KMS-11 (cell line): ENCODE measurements around the gene ARSK.

ENCODE experiments used
- H2AFZ ChIP-seq: fragments of 200-600 bp; sonication (generic); 2 replicates; pipeline ENCODE4 v1.6.1; 2016; ENCODE audit warnings: antibody characterized with exemption, mixed run types, low read depth
- H3K27ac ChIP-seq: fragments of 200-600 bp; sonication (generic); 2 replicates; pipeline ENCODE4 v1.6.1; 2016; ENCODE audit warnings: mild to moderate bottlenecking, mixed run types
- H3K27me3 ChIP-seq: fragments of 200-600 bp; sonication (generic); 2 replicates; pipeline ENCODE4 v1.6.1; 2017; ENCODE audit warnings: mild to moderate bottlenecking, low read depth, mixed run types, moderate library complexity; ENCODE audit not compliant: insufficient read depth
- H3K36me3 ChIP-seq: fragments of 200-600 bp; sonication (generic); 2 replicates; pipeline ENCODE4 v1.6.1; 2017; ENCODE audit warnings: mild to moderate bottlenecking, mixed run types; ENCODE audit not compliant: insufficient read depth
- H3K4me1 ChIP-seq: fragments of 200-600 bp; sonication (generic); 2 replicates; pipeline ENCODE4 v1.6.1; 2016; ENCODE audit warnings: mild to moderate bottlenecking, low read depth, mixed run types; ENCODE audit not compliant: poor library complexity, severe bottlenecking
- H3K4me2 ChIP-seq: fragments of 200-600 bp; sonication (generic); 2 replicates; pipeline ENCODE4 v1.7.0; 2016; ENCODE audit warnings: mild to moderate bottlenecking, mixed run types
- H3K4me3 ChIP-seq: fragments of 200-600 bp; sonication (generic); IDR thresholded peaks from 2 replicates; pipeline ENCODE4 v1.6.1; 2017; ENCODE audit warnings: low read depth, low read length, mixed read lengths; ENCODE audit not compliant: insufficient read depth
- H3K79me2 ChIP-seq: fragments of 200-600 bp; sonication (generic); 2 replicates; pipeline ENCODE4 v1.6.1; 2016; ENCODE audit warnings: low read depth, mixed run types; ENCODE audit not compliant: insufficient read depth
- H3K9ac ChIP-seq: fragments of 200-600 bp; sonication (generic); 2 replicates; pipeline ENCODE4 v1.6.1; 2016; ENCODE audit warnings: mild to moderate bottlenecking, mixed run types
- H4K20me1 ChIP-seq: fragments of 200-600 bp; sonication (generic); 2 replicates; pipeline ENCODE4 v1.6.1; 2016; ENCODE audit warnings: mild to moderate bottlenecking, mixed run types; ENCODE audit not compliant: insufficient read depth
- TF ChIP-seq, protein P1 (sequence below): fragments of 200-600 bp; sonication (generic); conservative IDR thresholded peaks from 2 replicates; pipeline ENCODE4 v1.6.1; 2017; ENCODE audit warnings: low read depth, mild to moderate bottlenecking, antibody characterized with exemption, low read length, moderate library complexity, mixed read lengths

The ARSK gene, protein sequence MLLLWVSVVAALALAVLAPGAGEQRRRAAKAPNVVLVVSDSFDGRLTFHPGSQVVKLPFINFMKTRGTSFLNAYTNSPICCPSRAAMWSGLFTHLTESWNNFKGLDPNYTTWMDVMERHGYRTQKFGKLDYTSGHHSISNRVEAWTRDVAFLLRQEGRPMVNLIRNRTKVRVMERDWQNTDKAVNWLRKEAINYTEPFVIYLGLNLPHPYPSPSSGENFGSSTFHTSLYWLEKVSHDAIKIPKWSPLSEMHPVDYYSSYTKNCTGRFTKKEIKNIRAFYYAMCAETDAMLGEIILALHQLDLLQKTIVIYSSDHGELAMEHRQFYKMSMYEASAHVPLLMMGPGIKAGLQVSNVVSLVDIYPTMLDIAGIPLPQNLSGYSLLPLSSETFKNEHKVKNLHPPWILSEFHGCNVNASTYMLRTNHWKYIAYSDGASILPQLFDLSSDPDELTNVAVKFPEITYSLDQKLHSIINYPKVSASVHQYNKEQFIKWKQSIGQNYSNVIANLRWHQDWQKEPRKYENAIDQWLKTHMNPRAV

DNA sequence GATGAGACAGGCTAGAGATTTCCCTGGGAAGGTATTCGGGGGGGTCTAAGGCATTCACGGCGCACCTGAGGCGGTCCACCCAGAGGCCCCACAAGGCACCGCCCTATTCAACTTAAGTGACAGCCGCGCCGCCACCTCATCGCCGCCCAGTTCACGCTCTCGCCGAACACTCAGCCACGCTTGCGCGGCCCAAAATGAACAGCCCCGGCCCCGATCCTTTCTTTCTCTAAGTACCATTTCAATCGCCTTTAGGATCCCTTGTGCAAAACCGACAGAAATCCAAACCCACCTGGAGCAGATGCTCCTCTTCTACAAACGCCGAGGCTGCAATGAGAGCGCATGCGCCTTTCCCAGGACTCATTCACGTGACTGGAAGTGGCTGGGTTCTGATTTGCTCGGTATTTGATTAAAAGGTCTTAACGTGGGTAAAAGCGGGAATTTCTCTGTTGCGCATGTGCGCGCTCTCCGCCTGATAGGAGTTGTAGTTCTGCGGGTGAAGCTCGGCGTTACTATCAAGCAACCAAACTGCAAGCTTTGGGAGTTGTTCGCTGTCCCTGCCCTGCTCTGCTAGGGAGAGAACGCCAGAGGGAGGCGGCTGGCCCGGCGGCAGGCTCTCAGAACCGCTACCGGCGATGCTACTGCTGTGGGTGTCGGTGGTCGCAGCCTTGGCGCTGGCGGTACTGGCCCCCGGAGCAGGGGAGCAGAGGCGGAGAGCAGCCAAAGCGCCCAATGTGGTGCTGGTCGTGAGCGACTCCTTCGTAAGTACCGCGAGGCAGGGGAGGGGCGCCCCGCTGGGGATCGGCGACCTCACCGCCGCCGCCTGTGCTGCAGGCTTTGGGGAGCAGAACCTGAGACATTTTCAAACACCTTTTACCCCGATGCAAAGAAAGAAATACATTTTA, at the start of gene ARSK, which contains the start of gene SKIC3:
Gene ARSK, plus strand, starts transcription at position 455 of the 902 bp plus-strand sequence. Its CDS starts 178 bp downstream, at position 633.
Gene SKIC3, minus strand, starts transcription at position 331 of the 902 bp plus-strand sequence. CDS start 7,827 bp downstream, outside the sequence.
- H3K4me1 ChIP-seq, result peaks cover 20% of the 10 kb centered on the region
- peak within 1 kb of the TSS; percentile 78 for H3K27ac ChIP-seq
- peaks cover 27% of the 10 kb centered on the region for H3K79me2 ChIP-seq
- no peaks in the 10 kb centered on the region for H3K27me3 ChIP-seq
- H3K9ac ChIP-seq, result peak within 1 kb of the TSS; percentile 62
- no peak within 1 kb of the TSS for H3K4me3 ChIP-seq
- peak within 1 kb of the TSS; percentile 83 for H2AFZ ChIP-seq
- TF ChIP-seq, protein P1, sequence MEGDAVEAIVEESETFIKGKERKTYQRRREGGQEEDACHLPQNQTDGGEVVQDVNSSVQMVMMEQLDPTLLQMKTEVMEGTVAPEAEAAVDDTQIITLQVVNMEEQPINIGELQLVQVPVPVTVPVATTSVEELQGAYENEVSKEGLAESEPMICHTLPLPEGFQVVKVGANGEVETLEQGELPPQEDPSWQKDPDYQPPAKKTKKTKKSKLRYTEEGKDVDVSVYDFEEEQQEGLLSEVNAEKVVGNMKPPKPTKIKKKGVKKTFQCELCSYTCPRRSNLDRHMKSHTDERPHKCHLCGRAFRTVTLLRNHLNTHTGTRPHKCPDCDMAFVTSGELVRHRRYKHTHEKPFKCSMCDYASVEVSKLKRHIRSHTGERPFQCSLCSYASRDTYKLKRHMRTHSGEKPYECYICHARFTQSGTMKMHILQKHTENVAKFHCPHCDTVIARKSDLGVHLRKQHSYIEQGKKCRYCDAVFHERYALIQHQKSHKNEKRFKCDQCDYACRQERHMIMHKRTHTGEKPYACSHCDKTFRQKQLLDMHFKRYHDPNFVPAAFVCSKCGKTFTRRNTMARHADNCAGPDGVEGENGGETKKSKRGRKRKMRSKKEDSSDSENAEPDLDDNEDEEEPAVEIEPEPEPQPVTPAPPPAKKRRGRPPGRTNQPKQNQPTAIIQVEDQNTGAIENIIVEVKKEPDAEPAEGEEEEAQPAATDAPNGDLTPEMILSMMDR, result no peak
- no peaks in the 10 kb centered on the region for H4K20me1 ChIP-seq
- H3K4me2 ChIP-seq, result peak within 1 kb of the TSS; percentile 86
- 0 out of 2 replicates have a peak, but pooled peaks cover 5% of the 10 kb centered on the region for H3K36me3 ChIP-seq

DNA sequence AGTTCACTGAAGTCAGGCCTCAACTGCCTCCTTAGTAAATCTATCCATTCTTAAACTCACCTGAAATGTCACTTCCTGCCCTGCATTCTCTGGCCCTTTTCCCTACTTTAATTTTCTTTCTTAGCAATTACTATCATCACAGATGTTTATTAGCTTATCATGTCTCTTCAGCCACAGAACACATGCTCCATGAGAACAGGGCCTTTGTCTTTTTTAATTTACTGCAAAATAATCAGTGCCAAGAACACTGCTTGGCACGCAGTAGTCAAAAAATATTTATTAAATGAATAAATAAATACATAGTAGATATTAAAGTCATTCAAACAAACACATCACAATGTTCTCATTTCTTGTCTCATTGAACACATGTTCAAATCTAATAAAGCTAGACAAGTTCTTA, 46.4 kb upstream of the ARSK start:
- no peaks in the 10 kb centered on the region for H3K79me2 ChIP-seq
- H3K9ac ChIP-seq, result no peak overlapping the region
- no peak overlapping the region for H3K4me3 ChIP-seq
- no peaks in the 10 kb centered on the region for H3K4me1 ChIP-seq
- no peaks in the 10 kb centered on the region for H3K36me3 ChIP-seq
- no peaks in the 10 kb centered on the region for H3K27me3 ChIP-seq
- H2AFZ ChIP-seq, result no peak overlapping the region
- H3K4me2 ChIP-seq, result no peak overlapping the region
- no peak overlapping the region for H3K27ac ChIP-seq
- H4K20me1 ChIP-seq, result no peaks in the 10 kb centered on the region
- TF ChIP-seq, protein P1, result no peak

DNA sequence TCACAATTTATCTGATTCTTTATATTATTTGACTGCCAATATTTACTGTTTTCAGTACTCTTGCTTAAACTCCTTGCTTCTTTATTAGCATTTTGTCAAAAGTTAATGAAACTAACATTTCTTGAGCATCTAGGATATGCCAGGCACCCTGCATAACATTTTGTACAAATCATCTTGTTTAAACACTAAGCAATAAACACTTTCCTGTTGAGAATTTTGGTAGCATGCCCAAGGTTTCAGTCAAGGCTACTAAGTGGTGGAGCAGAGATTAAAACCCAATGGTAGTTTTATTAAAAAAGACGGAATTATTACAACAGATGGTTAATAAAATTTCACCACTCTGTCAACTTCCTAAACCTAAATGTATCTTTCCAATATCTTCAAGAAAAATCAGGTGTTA, 43.3 kb upstream of the ARSK start:
- no peak overlapping the region for H2AFZ ChIP-seq
- H3K4me3 ChIP-seq, result no peak overlapping the region
- no peak overlapping the region for H3K4me2 ChIP-seq
- H3K9ac ChIP-seq, result no peak overlapping the region
- no peaks in the 10 kb centered on the region for H4K20me1 ChIP-seq
- H3K36me3 ChIP-seq, result no peaks in the 10 kb centered on the region
- no peaks in the 10 kb centered on the region for H3K79me2 ChIP-seq
- no peaks in the 10 kb centered on the region for H3K27me3 ChIP-seq
- TF ChIP-seq, protein P1, result no peak
- no peak overlapping the region for H3K27ac ChIP-seq
- H3K4me1 ChIP-seq, result no peaks in the 10 kb centered on the region

DNA sequence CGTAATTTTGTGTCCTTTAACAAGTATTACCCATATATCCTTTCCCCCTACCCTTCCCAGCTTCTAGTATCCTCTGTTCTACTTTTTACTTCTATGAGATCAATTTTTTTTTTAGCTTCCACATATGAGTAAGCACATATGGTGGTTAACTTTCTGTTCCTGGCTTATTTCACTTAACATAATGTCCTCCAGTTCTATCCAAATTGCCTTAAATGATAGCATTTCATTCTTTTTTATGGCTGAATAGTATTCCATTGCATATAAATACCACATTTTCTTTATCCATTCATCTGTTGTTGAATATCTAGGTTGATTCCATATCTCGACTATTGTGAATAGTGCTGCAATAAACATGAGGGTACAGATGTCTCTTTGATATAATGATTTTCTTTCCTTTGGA, 36.5 kb upstream of the ARSK start:
- Histone ChIP-seq H3K9ac (no peak overlapping the region), H2AFZ (no peak overlapping the region), H3K79me2 (no peaks in the 10 kb centered on the region), H3K27me3 (no peaks in the 10 kb centered on the region), H3K4me1 (no peaks in the 10 kb centered on the region), H3K4me3 (no peak overlapping the region), H3K4me2 (no peak overlapping the region), H3K36me3 (no peaks in the 10 kb centered on the region; the same call in 1 of the 2 replicates), H3K27ac (no peak overlapping the region), H4K20me1 (no peaks in the 10 kb centered on the region)
- TF ChIP-seq, protein P1, result no peak
